DMS 273 treated with DMSO at 0.1 percent for 48 hours (cell line): ENCODE data around the gene TMEM61.

Experiments
- DNase-seq: peaks from one replicate; lab custom pipeline; 2025; lab: John Stamatoyannopoulos, UW

The TMEM61 gene

DNA sequence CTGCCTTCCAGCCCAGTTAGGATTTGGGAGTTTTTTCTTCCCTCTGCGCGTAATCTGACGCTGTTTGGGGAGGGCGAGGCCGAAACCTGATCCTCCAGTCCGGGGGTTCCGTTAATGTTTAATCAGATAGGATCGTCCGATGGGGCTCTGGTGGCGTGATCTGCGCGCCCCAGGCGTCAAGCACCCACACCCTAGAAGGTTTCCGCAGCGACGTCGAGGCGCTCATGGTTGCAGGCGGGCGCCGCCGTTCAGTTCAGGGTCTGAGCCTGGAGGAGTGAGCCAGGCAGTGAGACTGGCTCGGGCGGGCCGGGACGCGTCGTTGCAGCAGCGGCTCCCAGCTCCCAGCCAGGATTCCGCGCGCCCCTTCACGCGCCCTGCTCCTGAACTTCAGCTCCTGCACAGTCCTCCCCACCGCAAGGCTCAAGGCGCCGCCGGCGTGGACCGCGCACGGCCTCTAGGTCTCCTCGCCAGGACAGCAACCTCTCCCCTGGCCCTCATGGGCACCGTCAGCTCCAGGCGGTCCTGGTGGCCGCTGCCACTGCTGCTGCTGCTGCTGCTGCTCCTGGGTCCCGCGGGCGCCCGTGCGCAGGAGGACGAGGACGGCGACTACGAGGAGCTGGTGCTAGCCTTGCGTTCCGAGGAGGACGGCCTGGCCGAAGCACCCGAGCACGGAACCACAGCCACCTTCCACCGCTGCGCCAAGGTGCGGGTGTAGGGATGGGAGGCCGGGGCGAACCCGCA lies 59.1 kb downstream of the TMEM61 start, which contains the start of gene PCSK9:
Gene PCSK9, plus strand, starts transcription at position 207 of the 741 bp plus-strand sequence. Its CDS starts 290 bp downstream, at position 497.
- no peak for DNase-seq

DNA sequence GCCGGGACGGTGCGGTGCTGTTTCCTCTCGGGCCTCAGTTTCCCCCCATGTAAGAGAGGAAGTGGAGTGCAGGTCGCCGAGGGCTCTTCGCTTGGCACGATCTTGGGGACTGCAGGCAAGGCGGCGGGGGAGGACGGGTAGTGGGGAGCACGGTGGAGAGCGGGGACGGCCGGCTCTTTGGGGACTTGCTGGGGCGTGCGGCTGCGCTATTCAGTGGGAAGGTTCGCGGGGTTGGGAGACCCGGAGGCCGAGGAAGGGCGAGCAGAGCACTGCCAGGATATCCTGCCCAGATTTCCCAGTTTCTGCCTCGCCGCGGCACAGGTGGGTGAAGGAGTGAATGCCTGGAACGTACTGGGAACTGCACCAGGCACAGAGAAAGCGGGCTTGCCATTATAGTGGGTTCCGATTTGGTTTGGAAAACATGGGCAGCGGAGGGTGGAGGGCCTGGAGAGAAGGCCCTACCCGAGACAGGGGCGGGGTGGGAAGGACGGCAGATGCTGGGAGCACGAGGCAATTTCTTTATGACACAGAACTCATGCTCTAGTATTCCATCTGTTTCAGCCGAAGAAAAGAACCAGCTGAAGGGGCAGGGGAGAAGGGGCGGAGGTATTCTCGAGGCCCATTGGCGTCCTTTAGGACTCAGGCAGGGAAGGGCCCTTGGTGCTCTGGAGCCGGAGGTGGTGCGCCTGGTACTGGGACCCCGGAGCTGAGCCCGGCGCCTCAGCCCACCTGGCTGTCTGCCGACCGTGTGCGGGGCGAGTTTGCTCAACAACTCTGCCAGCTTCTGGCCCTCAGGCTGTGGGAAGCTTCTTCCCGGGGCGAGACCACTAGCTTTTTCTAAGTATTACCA lies 59.9 kb downstream of the TMEM61 start:
- peak; percentile 46 for DNase-seq

DNA sequence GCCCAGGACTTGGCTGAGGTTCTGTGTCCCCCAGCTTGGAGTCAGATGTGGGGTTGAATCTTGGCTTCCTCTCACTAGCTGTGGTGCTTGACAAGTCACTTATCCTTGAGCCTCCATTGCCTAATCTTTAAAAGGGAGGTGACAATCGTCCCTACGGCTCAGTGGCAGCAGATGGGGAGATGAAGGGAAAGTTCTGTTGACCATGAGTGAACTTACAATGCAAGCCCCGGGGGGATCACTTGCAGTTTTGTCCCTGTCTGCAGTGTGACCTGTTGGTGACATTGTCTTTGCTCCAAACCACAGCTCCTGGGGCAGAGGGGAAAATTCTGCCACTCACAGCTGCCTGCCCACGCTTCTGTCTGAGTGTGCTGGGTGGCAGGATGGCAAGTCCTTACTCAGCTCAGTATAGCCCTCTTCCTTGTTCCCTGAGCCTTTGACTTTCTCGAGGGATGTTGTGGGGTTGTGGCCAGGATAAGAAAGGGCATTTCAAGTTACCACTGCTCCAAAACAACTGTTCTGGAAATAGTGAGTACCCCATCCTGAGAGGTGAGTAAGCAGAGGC lies 60.6 kb downstream of the TMEM61 start:
- no peak for DNase-seq

DNA sequence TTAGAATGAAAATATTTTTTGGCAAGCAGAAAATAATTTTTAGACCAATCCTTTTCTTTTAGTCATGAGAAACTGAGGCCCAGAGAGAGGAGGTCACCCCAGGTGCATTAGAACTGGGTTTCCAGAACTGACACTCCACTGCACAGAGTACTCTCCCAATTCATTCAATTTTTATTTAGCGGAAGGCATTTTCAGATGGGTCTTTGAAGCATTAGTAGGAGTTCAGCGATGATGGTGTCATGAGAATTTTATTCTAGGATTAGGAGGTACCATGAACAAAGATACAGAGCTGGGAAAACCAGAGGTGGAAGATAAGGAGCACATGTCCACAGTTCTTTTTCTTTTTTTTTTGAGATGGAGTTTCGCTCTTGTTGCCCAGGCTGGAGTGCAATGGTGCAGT lies 61.2 kb downstream of the TMEM61 start:
- DNase-seq = no peak
